WTC11 (cell line): ENCODE results near the gene ZIK1.

Experiments
- CBFB ChIP-seq: sonication (generic); formaldehyde crosslinking; IDR thresholded peaks from 2 replicates; pipeline ENCODE4 v1.8.1; 2022; ENCODE audit warnings: mild to moderate bottlenecking, low read depth, missing genetic modification reagents
- CREB1 ChIP-seq: sonication (generic); formaldehyde crosslinking; IDR thresholded peaks from 2 replicates; pipeline ENCODE4 v1.8.0; 2023; ENCODE audit warnings: mild to moderate bottlenecking, missing genetic modification reagents
- RORB ChIP-seq: fragments of 250-450 bp; sonication (Bioruptor Pico); IDR thresholded peaks from 2 replicates; pipeline ENCODE4 v1.9.0; 2021; ENCODE audit warnings: mild to moderate bottlenecking
- USF1 ChIP-seq: sonication (generic); formaldehyde crosslinking; IDR thresholded peaks from 2 replicates; pipeline ENCODE4 v1.8.0; 2022; ENCODE audit warnings: mild to moderate bottlenecking, missing genetic modification reagents
- USF2 ChIP-seq: sonication (generic); formaldehyde crosslinking; IDR thresholded peaks from 2 replicates; pipeline ENCODE4 v1.8.1; 2023; ENCODE audit warnings: mild to moderate bottlenecking, missing genetic modification reagents, moderate library complexity
- ZNF121 ChIP-seq: sonication (generic); formaldehyde crosslinking; IDR thresholded peaks from 2 replicates; pipeline ENCODE4 v1.8.0; 2023; ENCODE audit warnings: missing genetic modification reagents

- no peak for TF ChIP-seq RORB (CRISPR knock-in tag)
- TF ChIP-seq ZNF121 (CRISPR knock-in tag), result no peak
- TF ChIP-seq USF2 (CRISPR knock-in tag), result no peak
- no peak for TF ChIP-seq CREB1
- no peak for TF ChIP-seq CBFB (CRISPR knock-in tag)
- no peak for TF ChIP-seq USF1 (CRISPR knock-in tag)
Observed at GRCh38 chr19:57546513-57546912, 37.4 kb upstream of the ZIK1 start.
